NCI-H1694 (cell line): ENCODE results near the gene CBX3.
"Not testable (repeated sequence)": the region's sequence is repeated elsewhere in the genome, so short reads cannot be mapped to it uniquely, and the experiment has no call there.

ENCODE experiments used
- DNase-seq: peaks from one replicate; lab custom pipeline; 2025; lab: John Stamatoyannopoulos, UW

Gene CBX3

GRCh38 chr7:26201247-26202018 is at the start of gene CBX3:
TSS of gene CBX3 (plus strand) at chr7:26201745. CDS start at chr7:26202999, 1,254 bp downstream.
- DNase-seq = peak; percentile 92

DNA sequence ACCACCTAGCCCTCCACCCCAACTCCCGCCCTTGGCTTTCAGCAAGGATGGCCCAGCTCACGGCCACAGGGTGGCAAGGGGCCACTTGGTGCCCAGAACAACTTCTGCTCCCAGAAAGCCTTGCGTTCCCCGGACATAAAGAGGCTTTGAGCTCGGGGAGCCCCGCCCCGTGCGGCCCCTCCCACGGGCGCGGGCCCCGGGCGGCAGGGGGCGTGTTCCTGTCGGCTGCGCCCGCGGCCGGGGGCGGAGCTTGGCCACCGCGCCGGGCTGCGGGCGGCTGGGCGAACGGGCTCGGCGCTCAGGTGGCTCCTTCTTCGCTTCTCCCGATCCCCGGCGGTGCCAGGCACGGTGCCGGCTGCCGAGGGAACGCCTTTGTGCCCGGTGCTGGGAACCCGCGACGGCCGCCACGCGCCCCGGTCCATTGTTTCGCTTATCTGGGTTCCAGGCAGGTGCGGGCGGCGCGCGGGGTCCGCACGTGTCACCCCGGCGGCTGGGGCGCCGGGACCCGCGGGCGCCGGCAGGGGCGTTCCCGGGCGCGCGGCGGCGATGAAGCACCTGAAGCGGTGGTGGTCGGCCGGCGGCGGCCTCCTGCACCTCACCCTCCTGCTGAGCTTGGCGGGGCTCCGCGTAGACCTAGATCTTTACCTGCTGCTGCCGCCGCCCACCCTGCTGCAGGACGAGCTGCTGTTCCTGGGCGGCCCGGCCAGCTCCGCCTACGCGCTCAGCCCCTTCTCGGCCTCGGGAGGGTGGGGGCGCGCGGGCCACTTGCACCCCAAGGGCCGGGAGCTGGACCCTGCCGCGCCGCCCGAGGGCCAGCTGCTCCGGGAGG is 49.4 kb upstream of the CBX3 start, which contains the start of gene NFE2L3:
TSS of gene NFE2L3 (plus strand) at position 246 of the 829 bp plus-strand sequence. CDS start at position 547, 301 bp downstream.
- DNase-seq = peak; percentile 76

DNA sequence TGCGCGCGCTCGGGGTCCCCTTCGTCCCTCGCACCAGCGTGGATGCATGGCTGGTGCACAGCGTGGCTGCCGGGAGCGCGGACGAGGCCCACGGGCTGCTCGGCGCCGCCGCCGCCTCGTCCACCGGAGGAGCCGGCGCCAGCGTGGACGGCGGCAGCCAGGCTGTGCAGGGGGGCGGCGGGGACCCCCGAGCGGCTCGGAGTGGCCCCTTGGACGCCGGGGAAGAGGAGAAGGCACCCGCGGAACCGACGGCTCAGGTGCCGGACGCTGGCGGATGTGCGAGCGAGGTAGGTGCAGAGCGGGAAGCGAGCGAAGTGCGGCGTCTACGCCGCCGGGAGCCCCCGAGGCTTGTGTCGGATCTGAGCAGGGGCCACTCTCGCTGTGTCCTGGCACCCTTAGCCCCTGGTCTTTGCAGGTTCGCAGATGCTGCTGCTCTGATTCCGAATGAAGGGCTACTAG is 48.7 kb upstream of the CBX3 start:
- not testable (repeated sequence) for DNase-seq

GRCh38 chr7:26153241-26153822 is 48.2 kb upstream of the CBX3 start:
- no peak for DNase-seq

DNA sequence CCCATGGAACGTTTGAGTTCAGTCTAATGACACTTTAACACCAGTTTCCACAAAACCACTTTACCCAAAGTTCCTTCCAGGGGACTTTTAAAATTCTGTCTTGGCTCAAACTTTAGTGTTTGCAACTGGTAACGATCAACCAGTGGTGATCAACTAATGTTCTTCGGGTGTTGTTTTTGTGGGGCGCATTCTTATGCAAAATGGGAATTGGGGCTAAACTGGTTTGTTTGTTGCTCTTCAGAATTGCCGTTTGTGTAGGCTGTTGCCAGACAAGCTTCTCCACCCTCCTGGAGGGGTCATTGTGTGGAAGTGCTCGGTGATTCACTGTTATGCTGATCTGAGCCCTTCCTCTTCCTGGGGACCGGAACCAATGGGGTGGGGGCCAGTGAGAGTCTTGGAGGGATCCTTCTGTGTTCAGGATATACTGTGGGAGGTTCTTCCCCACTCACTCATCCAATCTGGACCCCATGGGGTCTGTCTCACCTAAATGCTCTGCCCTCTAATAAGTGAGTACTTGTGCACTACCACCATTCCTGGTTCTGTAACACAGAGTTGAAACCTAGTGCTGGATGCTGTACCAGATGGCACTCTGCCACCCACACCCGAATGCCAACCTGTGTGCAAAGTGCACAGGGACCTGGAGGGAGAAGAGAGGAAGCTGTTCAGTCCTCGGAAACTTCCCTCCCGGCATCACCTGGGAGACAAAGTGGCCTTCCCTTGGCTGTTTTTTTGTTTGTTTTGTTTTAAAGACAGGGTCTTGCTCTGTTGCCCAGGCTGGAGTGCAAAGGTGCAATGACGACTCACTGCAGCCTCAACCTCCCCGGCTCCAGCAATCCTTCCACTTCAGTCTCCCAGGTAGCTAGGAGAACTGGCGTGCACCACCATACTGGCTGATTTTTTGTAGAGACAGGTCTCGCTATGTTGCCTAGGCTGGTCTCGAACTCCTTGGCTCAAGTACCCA is 47.4 kb upstream of the CBX3 start:
- no peak for DNase-seq

DNA sequence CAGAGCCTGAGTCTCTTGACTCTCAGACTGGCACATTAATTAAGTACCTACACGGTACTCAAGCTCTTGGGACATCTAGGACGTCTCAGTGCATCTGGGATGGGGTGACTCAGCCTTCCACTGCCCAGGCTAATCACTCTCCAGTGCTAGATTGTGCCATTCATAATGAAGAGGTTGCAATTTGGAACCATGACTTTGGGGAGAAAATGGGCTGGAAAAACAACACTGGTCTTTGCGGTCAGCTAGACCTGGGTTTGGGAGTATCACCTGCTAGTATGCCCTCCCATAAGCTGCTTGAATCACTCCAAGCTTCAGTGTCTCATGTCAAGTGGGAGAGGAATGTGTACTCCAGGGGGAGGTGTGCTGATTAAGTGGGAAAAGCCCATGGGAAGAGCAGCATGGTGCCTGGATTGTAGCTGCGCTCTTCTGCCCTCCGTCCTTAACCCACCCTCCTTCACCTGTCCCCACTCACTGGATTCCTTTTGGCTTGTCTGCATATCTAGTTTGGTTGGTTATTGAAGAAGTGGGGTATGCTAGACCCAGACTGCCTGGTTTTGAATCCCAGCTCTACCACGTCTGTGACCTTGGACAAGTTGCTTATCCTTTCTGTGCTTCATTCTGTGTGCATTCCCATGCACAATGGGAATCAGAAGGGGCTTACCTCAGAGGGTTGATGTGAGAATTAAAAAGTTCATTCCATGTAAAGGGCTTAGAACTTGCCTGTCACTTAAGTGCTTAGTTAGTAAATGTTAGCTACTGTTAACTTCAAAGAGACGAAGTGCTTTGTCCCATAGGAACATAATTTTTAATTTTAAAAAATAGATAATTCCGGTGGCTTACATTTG is 45.8 kb upstream of the CBX3 start:
- DNase-seq = no peak

GRCh38 chr7:26156451-26157420 is 44.8 kb upstream of the CBX3 start:
- DNase-seq = no peak

DNA sequence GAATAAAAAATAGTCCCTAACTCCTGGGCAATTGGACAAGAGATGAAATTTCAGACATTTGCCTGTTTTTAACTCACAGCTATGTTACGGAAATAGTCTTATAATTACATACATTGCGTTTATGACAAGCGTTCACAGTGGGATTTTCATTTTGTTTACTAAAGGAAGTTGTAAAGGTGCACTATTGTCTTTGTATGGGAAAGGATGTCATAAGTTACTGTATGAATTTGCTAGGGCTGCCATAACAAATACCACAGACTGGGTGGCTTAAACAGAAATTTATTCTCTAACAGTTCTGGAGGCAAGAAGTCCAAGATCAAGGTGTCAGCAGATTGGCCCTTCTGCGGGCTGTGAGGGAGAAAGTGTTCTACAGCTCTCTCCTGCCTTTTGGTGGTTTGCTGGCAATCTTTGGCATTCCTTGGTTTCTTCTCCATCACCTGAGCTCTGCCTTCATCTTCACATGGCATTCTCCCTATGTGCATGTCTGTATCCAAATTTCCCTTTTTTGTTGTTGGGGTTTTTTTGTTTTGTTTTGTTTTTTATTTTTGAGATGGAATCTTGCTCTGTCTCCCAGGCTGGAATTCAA is 43.9 kb upstream of the CBX3 start:
- DNase-seq = no peak

- DNase-seq = no peak
Measured at GRCh38 chr7:26159243-26159642, 42.3 kb upstream of the CBX3 start.

GRCh38 chr7:26160896-26161295 is 40.6 kb upstream of the CBX3 start:
- DNase-seq = no peak

GRCh38 chr7:26162431-26162830 is 39.1 kb upstream of the CBX3 start:
- DNase-seq = no peak

DNA sequence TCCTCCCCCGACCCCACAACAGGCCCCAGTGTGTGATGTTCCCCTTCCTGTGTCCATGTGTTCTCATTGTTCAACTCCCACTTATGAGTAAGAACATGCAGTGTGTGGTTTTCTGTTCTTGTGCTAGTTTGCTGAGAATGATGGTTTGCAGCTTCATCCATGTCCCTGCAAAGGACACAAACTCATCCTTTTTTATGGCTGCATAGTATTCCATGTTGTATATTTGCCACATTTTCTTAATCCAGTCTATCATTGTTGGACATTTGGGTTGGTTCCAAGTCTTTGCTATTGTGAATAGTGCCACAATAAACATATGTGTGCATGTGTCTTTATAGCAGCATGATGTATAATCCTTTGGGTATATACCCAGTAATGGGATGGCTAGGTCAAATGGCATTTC is 37.7 kb upstream of the CBX3 start:
- not testable (repeated sequence) for DNase-seq

DNA sequence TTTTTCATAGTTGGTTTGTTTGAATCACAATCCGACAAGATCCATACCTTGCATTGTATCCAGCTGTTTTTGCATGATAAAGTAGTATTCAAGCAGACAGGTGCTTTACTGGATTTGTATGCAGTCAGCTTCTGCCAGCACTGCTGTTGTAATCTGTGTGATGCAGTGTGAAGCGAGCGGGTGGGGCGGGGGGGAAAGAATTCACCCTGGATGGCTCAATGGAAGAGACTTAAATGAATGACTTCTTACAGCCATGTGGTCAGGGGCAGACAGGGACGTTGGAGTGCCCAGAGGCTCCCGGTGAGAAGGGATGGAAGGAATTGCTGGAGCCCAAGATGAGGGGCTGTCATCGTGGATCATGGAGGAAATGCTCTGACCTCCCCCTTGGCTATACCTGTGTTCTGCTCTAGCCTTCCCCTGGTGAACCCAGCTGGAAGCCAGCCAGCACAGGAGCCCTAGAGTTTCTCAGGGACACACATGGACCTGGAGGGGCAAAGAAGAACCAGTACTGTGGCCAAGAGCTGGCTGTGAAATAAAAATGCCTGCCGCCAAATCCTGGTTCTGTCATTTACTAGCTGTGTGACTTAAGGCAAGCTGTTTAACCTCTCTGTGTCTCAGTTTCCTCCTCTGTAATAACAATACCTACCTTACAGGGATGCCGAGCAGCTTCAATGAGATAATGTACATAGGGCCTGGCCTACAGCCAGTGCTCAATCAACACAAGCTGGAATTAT is 35.4 kb upstream of the CBX3 start:
- no peak for DNase-seq

DNA sequence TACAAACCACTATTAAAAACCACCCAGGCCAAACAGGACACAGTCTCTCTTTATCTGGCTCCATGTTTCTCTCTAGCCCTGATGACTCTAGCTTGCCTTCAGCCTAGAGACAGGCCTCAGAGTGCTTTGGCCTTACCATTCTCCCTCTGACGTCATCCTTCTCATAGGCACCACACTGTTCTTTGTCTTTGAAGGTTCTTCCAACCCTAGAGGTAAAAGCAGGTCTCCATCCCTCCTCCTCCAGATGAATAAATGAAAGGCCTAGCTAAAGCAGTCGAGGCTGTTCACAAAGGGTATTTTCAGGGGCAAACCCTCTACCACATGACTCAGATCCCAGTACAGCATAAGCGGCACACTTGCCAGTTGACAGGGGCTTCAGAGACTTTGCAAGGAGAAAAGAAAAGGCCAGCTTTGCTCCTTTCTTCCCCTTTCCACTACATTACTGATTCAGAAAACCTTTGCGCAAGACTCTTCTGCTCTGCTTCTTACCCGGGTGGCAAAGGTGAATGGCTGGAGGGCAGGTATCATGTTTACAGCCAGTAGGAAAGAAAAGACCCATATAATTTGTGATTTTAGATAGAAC is 34.8 kb upstream of the CBX3 start:
- no peak for DNase-seq

DNA sequence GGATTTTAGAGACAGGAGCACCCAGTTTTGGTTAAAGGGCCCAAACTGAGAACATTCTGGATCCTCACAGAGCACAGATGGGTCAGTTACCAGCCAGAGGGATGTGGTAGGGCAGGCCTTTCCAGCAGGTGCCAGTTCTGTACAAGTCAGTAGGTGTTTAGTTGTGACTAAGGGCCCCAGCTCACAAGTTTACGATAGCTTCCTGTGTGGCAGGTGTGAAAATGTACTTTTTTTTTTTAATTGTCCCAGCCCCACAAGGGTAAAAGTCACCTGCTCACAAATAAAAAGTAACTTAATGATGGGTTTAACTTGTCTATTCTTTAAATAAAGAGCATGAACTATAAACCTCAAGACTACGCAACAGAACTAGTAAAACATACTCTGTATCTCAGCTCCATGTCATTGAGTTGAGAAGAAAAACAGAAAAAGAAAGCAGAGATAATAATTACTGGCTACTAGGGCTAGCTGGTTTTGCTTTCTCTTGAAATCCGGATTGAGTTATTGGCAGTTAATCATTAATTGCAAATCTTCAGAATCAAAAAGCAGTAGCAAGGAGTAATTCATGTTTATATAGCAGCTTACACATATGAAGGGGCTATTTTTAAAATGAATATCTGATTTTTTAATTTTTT is 34.1 kb upstream of the CBX3 start:
- no peak for DNase-seq

DNA sequence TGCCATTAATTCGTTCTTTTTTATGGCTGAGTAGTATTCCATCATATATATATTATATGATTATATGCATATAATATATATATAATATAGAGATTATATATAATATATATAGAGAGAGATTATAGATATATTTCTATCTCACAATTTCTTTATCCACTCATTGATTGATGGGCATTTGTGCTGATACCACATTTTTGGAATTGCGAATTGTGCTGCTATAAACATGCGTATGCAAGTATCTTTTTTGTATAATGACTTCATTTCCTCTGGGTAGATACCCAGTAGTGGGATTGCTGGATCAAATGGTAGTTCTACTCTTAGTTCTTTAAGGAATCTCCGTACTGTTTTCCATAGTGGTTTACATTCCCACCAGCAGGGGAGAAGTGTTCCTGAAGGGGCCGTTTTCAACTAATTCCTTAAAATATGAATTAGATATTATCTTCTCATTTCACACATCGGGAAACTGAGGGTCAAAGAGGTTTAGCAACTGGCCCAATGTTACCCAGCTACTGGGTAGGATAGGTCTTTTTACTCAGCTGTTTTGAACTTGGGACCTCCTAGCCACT is 33.0 kb upstream of the CBX3 start:
- DNase-seq = no peak

DNA sequence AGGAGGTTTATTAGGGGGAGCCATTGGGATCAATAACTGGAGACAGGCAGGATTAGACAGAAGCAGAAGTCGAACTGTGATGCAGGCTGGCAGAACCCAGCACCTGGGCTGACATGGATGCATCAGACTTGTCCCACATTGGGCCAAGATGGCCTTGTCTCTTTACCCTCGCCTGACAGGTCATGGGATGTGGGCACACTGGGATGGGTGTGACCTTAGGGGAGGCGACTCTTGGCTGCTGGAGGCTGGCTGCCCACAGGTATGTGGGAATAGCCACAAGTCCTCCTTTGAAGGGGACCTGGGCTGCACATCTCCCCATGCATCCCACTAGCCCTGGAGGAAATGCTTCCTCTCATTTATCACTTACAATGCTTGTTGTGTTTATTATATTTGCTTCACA is 32.3 kb upstream of the CBX3 start:
- no peak for DNase-seq
